K562 (cell line): ENCODE measurements around the gene RPL19.
A peak's percentile ranks its signal among the peaks of the same experiment; 100 is the strongest.

Experiments used
- BACH1 ChIP-seq: fragments of 200-800 bp; sonication (Bioruptor generic); IDR thresholded peaks from 2 replicates; pipeline ENCODE4 v1.6.1; 2016; ENCODE audit warnings: missing genetic modification characterization, missing compliant biosample characterization
- BHLHE40 ChIP-seq: IDR thresholded peaks from 2 replicates; pipeline ENCODE4 v1.6.1; 2011; ENCODE audit warnings: low read length, improper control_type of control experiment
- CHD2 ChIP-seq: IDR thresholded peaks from 2 replicates; pipeline ENCODE4 v1.6.1; 2011; ENCODE audit warnings: low read depth, low read length
- CTCF ChIP-seq, 3 experiments: IDR thresholded peaks in 2 of 3; conservative IDR thresholded peaks in 1 of 3; 2 replicates each; pipeline ENCODE4 v1.5.1; 2011 to 2012; ENCODE audit warnings: low read length in 3 of 3, mild to moderate bottlenecking in 3 of 3, control low read depth in 2 of 3, improper control_type of control experiment in 1 of 3, inconsistent platforms in 1 of 3, low read depth in 1 of 3, mixed read lengths in 1 of 3, moderate library complexity in 1 of 3; ENCODE audit not compliant: insufficient read depth in 2 of 3
- E2F4 ChIP-seq: sonication (generic); formaldehyde crosslinking; IDR thresholded peaks from 2 replicates; pipeline ENCODE4 v1.8.0; 2022; ENCODE audit warnings: mild to moderate bottlenecking, low read depth, missing genetic modification reagents
- JUNB ChIP-seq: fragments of 450-650 bp; formaldehyde crosslinking; conservative IDR thresholded peaks from 2 replicates; pipeline ENCODE4 v1.4.0; 2020; ENCODE audit warnings: mild to moderate bottlenecking
- MAFF ChIP-seq: IDR thresholded peaks from 2 replicates; pipeline ENCODE4 v1.6.1; 2012; ENCODE audit warnings: low read length, improper control_type of control experiment
- NFYB ChIP-seq: IDR thresholded peaks from 2 replicates; pipeline ENCODE4 v1.6.1; 2011; ENCODE audit warnings: mild to moderate bottlenecking, moderate library complexity; ENCODE audit not compliant: insufficient read length; ENCODE audit errors: extremely low read depth
- PHF8 ChIP-seq: fragments of 200-600 bp; sonication (generic); IDR thresholded peaks from 2 replicates; pipeline ENCODE4 v1.6.1; 2012; ENCODE audit warnings: mixed run types, mild to moderate bottlenecking, inconsistent platforms, low read length, moderate library complexity, borderline replicate concordance
- POLR2A ChIP-seq: fragments of 450-650 bp; conservative IDR thresholded peaks from 2 replicates; pipeline ENCODE4 v1.6.1; 2016
- TAF15 ChIP-seq: fragments of 200-400 bp; formaldehyde crosslinking; IDR thresholded peaks from 2 replicates; pipeline ENCODE4 v1.6.1; 2017; ENCODE audit warnings: mild to moderate bottlenecking, low read depth, low read length, moderate library complexity
- ZBTB40 ChIP-seq, 2 experiments: fragments of 450-650 bp in 1 of 2; sonication (generic) in 1 of 2; formaldehyde crosslinking in 1 of 2; IDR thresholded peaks; 2 replicates each; pipeline versions ENCODE4 v1.7.1 to v1.9.0; 2016 to 2022; ENCODE audit warnings: inconsistent platforms in 1 of 2, mild to moderate bottlenecking in 1 of 2, missing genetic modification reagents in 1 of 2
- ZNF121 ChIP-seq: sonication (generic); formaldehyde crosslinking; conservative IDR thresholded peaks from 2 replicates; pipeline ENCODE4 v1.8.0; 2022; ENCODE audit warnings: missing genetic modification reagents
- ZSCAN29 ChIP-seq: fragments of 450-650 bp; IDR thresholded peaks from 2 replicates; pipeline ENCODE4 v1.6.1; 2017

GRCh38 chr17:39239640-39240314 lies 39.7 kb downstream of the RPL19 start:
- TF ChIP-seq ZBTB40 (IDR thresholded peaks at IDR 0.05) (no peak), ZBTB40 (CRISPR knock-in tag; IDR thresholded peaks at IDR 0.05) (no peak), E2F4 (CRISPR knock-in tag) (no peak), BACH1 (tag) (no peak), MAFF (no peak), JUNB (no peak), PHF8 (no peak), POLR2A (no peak), CTCF (IDR thresholded peaks at IDR 0.05 in 2 of 3, conservative IDR thresholded peaks at IDR 0.05 in 1 of 3; ENCODE audit: insufficient read depth in 2 of 3, low read depth in 1 of 3, low read length in 3 of 3) (peak; percentile 76 to 89 (median 84)), ZSCAN29 (no peak), BHLHE40 (no peak), CHD2 (no peak), ZNF121 (CRISPR knock-in tag) (no peak), NFYB (no peak), TAF15 (no peak)
